Measurements from ENCODE around the gene PRUNE2. TPM values are rescaled to one million over a fixed set of nuclear protein-coding genes. Genes with fewer than 3 reads are reported as not detected.

PRUNE2 gene
- total RNA-seq, 1 donor from 2014 or later = 8.7 TPM

DNA sequence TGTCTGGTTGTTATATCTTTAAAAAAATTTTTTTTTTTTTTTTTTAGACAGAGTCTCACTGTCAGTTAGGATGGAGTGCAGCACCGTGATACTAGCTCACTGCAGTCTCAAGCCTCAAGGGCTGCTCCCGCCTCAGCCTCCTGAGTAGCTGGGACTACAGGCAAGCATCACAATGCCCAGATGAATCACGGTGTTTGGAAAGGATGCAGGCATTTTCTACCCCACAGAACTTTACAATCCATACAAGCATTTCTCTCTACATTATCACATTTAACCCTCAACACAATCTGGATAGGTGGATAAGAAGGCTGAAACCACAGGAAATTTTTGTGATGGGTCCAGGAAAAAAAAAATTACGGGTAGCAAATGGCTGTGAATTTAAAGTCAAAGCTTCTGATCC lies 147.4 kb downstream of the PRUNE2 start:
- DNase-seq (ENCODE audit: low read depth) (peak; percentile 44), FAIRE-seq (no peak)
- H3K36me3 Mint-ChIP-seq (ENCODE audit: low read depth, unreplicated experiment) = no peaks in the 10 kb centered on the region
- Histone ChIP-seq H3K27ac (ENCODE audit: low read depth, low read length) (no peak overlapping the region), H3K36me3 (ENCODE audit: insufficient read depth, low read length) (no peaks in the 10 kb centered on the region), H3K4me2 (ENCODE audit: low read length) (no peak overlapping the region), H4K20me1 (ENCODE audit: insufficient read depth, low read length) (no peaks in the 10 kb centered on the region), H3K4me1 (ENCODE audit: insufficient read depth, low read length) (no peaks in the 10 kb centered on the region), H3K79me2 (ENCODE audit: insufficient read depth, low read length) (no peaks in the 10 kb centered on the region), H3K4me3 (ENCODE audit: insufficient read depth, low read depth, low read length) (no peak overlapping the region), H3K9ac (ENCODE audit: low read length) (no peak overlapping the region), H3K27me3 (ENCODE audit: insufficient read depth, low read length) (no peaks in the 10 kb centered on the region), H2AFZ (ENCODE audit: low read depth, low read length) (no peak overlapping the region), H3K9me3 (ENCODE audit: insufficient read depth, low read depth, low read length) (no peaks in the 10 kb centered on the region)
- H3K27me3 Mint-ChIP-seq (ENCODE audit: low read depth, unreplicated experiment) = peaks cover 3% of the 10 kb centered on the region
- H3K27ac Mint-ChIP-seq (ENCODE audit: unreplicated experiment) = no peak overlapping the region
- H3K4me1 Mint-ChIP-seq (ENCODE audit: low read depth, unreplicated experiment) = peaks cover 7% of the 10 kb centered on the region
- TF ChIP-seq EZH2 (IDR thresholded peaks at IDR 0.05; ENCODE audit: insufficient read depth, low read length) (no peak), CTCF (IDR thresholded peaks at IDR 0.05; ENCODE audit: insufficient read depth, low read depth, low read length) (no peak)
- H3K9me3 Mint-ChIP-seq (ENCODE audit: unreplicated experiment) = peaks cover 1% of the 10 kb centered on the region
- no peak overlapping the region for H3K4me3 Mint-ChIP-seq (ENCODE audit: unreplicated experiment)

DNA sequence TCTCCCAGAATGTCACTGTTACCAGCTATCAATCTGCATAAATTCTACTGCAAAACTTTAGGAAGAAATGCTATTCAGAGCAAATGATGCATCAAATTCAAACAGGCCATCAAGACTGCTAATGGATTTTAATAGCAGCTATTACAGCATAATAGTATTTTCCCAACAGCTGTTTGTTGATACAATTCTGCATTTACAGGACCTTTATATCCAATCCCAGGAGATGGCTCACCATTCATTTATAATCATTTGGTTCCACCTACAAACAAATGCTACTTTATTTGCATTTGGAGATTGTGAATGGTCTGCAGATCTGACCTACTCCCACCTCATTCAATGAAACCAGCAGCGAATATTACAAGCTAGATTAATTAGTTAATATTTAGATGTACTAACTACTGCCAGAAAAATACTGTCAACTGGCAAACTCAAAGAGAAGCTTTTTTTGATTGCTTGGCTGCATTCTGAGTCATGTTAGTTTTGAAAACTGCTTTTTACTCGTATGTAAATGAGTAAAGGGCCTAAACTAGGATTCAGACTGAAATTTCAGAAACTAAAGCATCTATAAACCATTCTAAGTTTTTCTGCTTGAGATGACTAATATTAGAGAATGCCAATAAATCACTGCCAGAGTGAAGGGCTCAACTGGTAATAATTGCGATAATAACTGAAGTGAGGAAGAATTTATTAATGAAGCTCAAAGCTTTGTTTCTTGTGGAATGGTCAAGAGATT lies 148.8 kb downstream of the PRUNE2 start:
- no peak overlapping the region for H3K27ac Mint-ChIP-seq (ENCODE audit: unreplicated experiment)
- no peaks in the 10 kb centered on the region for H3K36me3 Mint-ChIP-seq (ENCODE audit: low read depth, unreplicated experiment)
- FAIRE-seq (no peak), DNase-seq (ENCODE audit: low read depth) (no peak)
- H3K36me3 ChIP-seq (ENCODE audit: insufficient read depth, low read length) = no peaks in the 10 kb centered on the region
- H3K4me1 Mint-ChIP-seq (ENCODE audit: low read depth, unreplicated experiment) = peaks cover 7% of the 10 kb centered on the region
- H2AFZ ChIP-seq (ENCODE audit: low read depth, low read length) = no peak overlapping the region
- H3K9me3 Mint-ChIP-seq (ENCODE audit: unreplicated experiment) = peaks cover 1% of the 10 kb centered on the region
- no peak overlapping the region for H3K4me3 Mint-ChIP-seq (ENCODE audit: unreplicated experiment)
- no peaks in the 10 kb centered on the region for H3K4me1 ChIP-seq (ENCODE audit: insufficient read depth, low read length)
- TF ChIP-seq CTCF (IDR thresholded peaks at IDR 0.05; ENCODE audit: insufficient read depth, low read depth, low read length) (no peak), EZH2 (IDR thresholded peaks at IDR 0.05; ENCODE audit: insufficient read depth, low read length) (no peak)
- H3K4me2 ChIP-seq (ENCODE audit: low read length) = no peak overlapping the region
- no peaks in the 10 kb centered on the region for H3K27me3 ChIP-seq (ENCODE audit: insufficient read depth, low read length)
- H3K4me3 ChIP-seq (ENCODE audit: insufficient read depth, low read depth, low read length) = no peak overlapping the region
- no peaks in the 10 kb centered on the region for H4K20me1 ChIP-seq (ENCODE audit: insufficient read depth, low read length)
- peaks cover 3% of the 10 kb centered on the region for H3K27me3 Mint-ChIP-seq (ENCODE audit: low read depth, unreplicated experiment)
- no peaks in the 10 kb centered on the region for H3K79me2 ChIP-seq (ENCODE audit: insufficient read depth, low read length)
- no peak overlapping the region for H3K27ac ChIP-seq (ENCODE audit: low read depth, low read length)
- H3K9ac ChIP-seq (ENCODE audit: low read length) = no peak overlapping the region
- H3K9me3 ChIP-seq (ENCODE audit: insufficient read depth, low read depth, low read length) = no peaks in the 10 kb centered on the region

GRCh38 chr9:76756268-76756640 lies 149.7 kb downstream of the PRUNE2 start:
- H3K27me3 ChIP-seq (ENCODE audit: insufficient read depth, low read length) = no peaks in the 10 kb centered on the region
- no peaks in the 10 kb centered on the region for H3K4me1 ChIP-seq (ENCODE audit: insufficient read depth, low read length)
- no peak overlapping the region for H3K27ac ChIP-seq (ENCODE audit: low read depth, low read length)
- DNase-seq (ENCODE audit: low read depth) (no peak), FAIRE-seq (no peak)
- no peaks in the 10 kb centered on the region for H3K9me3 ChIP-seq (ENCODE audit: insufficient read depth, low read depth, low read length)
- H3K79me2 ChIP-seq (ENCODE audit: insufficient read depth, low read length) = no peaks in the 10 kb centered on the region
- H3K4me2 ChIP-seq (ENCODE audit: low read length) = no peak overlapping the region
- no peak overlapping the region for H3K4me3 ChIP-seq (ENCODE audit: insufficient read depth, low read depth, low read length)
- no peaks in the 10 kb centered on the region for H4K20me1 ChIP-seq (ENCODE audit: insufficient read depth, low read length)
- peaks cover 7% of the 10 kb centered on the region for H3K4me1 Mint-ChIP-seq (ENCODE audit: low read depth, unreplicated experiment)
- no peaks in the 10 kb centered on the region for H3K36me3 Mint-ChIP-seq (ENCODE audit: low read depth, unreplicated experiment)
- peaks cover 3% of the 10 kb centered on the region for H3K27me3 Mint-ChIP-seq (ENCODE audit: low read depth, unreplicated experiment)
- TF ChIP-seq CTCF (IDR thresholded peaks at IDR 0.05; ENCODE audit: insufficient read depth, low read depth, low read length) = no peak
- TF ChIP-seq EZH2 (IDR thresholded peaks at IDR 0.05; ENCODE audit: insufficient read depth, low read length) = no peak
- peaks cover 1% of the 10 kb centered on the region for H3K9me3 Mint-ChIP-seq (ENCODE audit: unreplicated experiment)
- H3K9ac ChIP-seq (ENCODE audit: low read length) = no peak overlapping the region
- H3K36me3 ChIP-seq (ENCODE audit: insufficient read depth, low read length) = no peaks in the 10 kb centered on the region
- no peak overlapping the region for H3K4me3 Mint-ChIP-seq (ENCODE audit: unreplicated experiment)
- no peak overlapping the region for H3K27ac Mint-ChIP-seq (ENCODE audit: unreplicated experiment)
- H2AFZ ChIP-seq (ENCODE audit: low read depth, low read length) = no peak overlapping the region
